Activated CD4-positive, alpha-beta T cell treated with anti-CD3 and anti-CD28 coated beads for 36 hours (primary cell): ENCODE results near the gene ZFPL1. TPM values are rescaled to one million over a fixed set of nuclear protein-coding genes. Genes with fewer than 3 reads are reported as not detected.

Source experiments
- ATAC-seq: fragments of 200-7000 bp; cut with Tn5 transposase; one replicate; pipeline ENCODE4 v1.10.0; 2021; ENCODE audit warnings: mild to moderate bottlenecking, moderate library complexity
- CTCF ChIA-PET: fragments of 350-600 bp; sonication (Branson Sonifier 250); formaldehyde crosslinking; loops from one replicate; lab custom pipeline; 2021; ENCODE audit warnings: antibody characterized with exemption; lab: Charles Lee
- POLR2A ChIA-PET: fragments of 350-600 bp; sonication (Branson Sonifier 250); formaldehyde crosslinking; loops from one replicate; lab custom pipeline; 2021; ENCODE audit warnings: antibody characterized with exemption, inconsistent platforms; lab: Charles Lee
- DNase-seq: peaks from one replicate; pipeline ENCODE4 v3.0.0-alpha.2; 2020
- H3K27ac Mint-ChIP-seq: one replicate; pipeline ENCODE4 v1.8.0; 2021; ENCODE audit warnings: mixed read lengths
- H3K27me3 Mint-ChIP-seq: one replicate; pipeline ENCODE4 v1.8.0; 2021; ENCODE audit warnings: mixed read lengths
- H3K36me3 Mint-ChIP-seq: one replicate; pipeline ENCODE4 v1.8.0; 2021; ENCODE audit warnings: low read depth, mixed read lengths
- H3K4me1 Mint-ChIP-seq: one replicate; pipeline ENCODE4 v1.8.0; 2021; ENCODE audit warnings: mixed read lengths
- H3K4me3 Mint-ChIP-seq: one replicate; pipeline ENCODE4 v1.8.0; 2021; ENCODE audit warnings: mild to moderate bottlenecking, moderate library complexity, mixed read lengths
- H3K9me3 Mint-ChIP-seq: one replicate; pipeline ENCODE4 v1.8.0; 2021; ENCODE audit warnings: low read depth, mixed read lengths
- intact Hi-C, 2 experiments: fragments of 100-400 bp; cut with DNase I in 1 of 2; cut with micrococcal nuclease in 1 of 2; formaldehyde crosslinking; loops; one replicate each; pipeline versions ENCODE4 v1.14.2 to v1.15.1; 2022 to 2024; cut with DNase I, micrococcal nuclease
- total RNA-seq, 2 experiments: library from RNA; stranded (reverse); gene quantifications; one replicate each; pipeline ENCODE4 v1.2.3, GENCODE V29; 2021

ZFPL1 gene
- total RNA-seq, 2 experiments from 2014 or later = 24.2 to 31.8 TPM

DNA sequence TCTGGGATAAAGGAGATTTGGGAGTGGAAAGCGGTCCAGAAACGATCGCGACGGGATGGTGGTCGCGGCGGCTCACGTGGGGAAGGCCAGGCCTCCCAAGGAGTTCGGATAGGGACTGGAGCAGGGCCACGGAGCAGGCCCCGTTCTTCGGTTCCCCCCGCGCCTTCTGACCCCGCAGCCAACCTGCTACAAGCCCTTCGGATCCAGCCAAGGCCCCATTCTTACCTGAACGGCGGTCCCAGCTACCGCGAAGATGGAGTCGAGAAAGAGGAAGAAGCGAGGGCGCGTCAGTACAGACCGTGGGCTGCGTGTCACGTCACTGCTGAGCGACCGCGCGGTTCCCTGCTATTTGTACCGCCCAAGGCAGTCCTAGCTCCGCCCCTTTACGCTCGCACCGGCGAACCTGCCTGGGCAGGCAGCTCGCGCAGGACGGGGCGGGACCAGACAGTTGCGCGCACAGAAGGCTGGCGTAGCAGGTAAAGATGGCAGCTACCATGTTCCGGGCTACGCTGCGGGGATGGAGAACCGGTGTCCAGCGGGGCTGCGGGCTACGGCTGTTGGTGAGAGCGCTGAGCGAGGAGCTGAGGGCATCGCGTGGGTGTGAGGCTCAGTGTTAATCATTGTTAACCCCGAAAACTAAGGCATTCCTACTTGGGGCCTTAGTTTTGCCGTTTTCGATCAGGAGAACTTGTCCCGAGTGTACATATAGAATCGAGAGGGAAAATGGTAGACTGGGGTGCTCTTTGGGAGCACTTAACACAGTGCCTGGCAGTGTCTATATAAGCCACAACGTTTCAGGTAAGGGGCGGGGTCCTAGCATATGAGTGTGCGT lies 38.1 kb downstream of the ZFPL1 start, which contains the start of the genes FAU and MRPL49:
FAU (minus strand) TSS at position 270 of the 832 bp plus-strand sequence. CDS start 321 bp downstream, outside the sequence.
MRPL49 (plus strand) TSS at position 457 of the 832 bp plus-strand sequence; CDS start at position 483, 26 bp downstream.
- Mint-ChIP-seq H3K9me3 (no peaks in the 10 kb centered on the region), H3K27ac (peak within 1 kb of the TSS; percentile 100), H3K27me3 (no peaks in the 10 kb centered on the region), H3K4me3 (peak within 1 kb of the TSS; percentile 100), H3K4me1 (peaks cover 39% of the 10 kb centered on the region), H3K36me3 (peaks cover 62% of the 10 kb centered on the region)
- peak; percentile 89 for ATAC-seq
- POLR2A ChIA-PET = interaction anchor here (0.5 to 2.0 kb wide), 13 partner anchors 9 to 377 kb away, joined by 3 to 19 read pairs (median 3); partner anchors contain the start of genes CAPN1, CDC42EP2, MALAT1 and TM7SF2
- DNase-seq = peak; percentile 100
- CTCF ChIA-PET = interaction anchor here (0.7 to 2.6 kb wide), 11 partner anchors 9 to 386 kb away, joined by 3 to 20 read pairs (median 5); partner anchors contain the start of genes ARL2, CDCA5, SYVN1 and ZFPL1
- intact Hi-C loops = loop anchor here (1.0 to 2.0 kb wide), 6 partner anchors 12 to 319 kb away; partner anchors contain the start of genes CDCA5 (in 2 of the 2), SYVN1 (in 2 of the 2), ZFPL1 (in 2 of the 2) and ATG2A (in 1 of the 2)

DNA sequence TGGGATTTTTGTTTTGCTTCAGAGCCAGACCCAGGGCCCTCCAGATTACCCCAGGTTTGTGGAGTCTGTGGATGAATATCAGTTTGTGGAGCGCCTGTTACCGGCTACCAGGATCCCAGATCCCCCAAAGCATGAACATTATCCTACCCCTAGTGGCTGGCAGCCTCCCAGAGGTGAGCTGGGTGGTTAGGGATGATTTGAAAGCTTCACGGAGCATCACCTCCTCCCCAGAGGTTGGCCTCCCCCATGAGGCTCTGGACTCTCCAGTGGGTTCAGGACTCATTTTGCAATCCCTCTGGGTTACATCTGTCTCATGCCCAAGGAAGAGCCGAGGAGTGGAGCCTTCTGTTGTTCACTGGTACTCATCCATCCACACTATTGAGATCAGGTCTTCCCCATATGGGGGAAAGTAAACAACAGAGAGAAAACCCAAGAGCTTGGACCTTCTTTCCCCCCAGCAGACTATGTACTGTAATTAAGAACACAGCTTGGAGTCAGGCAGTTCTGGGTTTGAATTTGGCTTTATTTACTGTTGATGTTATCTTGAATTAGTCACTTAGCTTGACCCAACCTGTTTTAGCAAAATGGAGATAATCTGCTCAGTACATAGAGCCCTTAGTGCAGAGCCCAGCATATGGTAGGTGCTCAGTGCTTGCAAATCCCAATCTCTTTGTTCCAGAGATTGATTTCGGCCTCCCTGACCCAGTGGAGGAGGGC lies 40.6 kb downstream of the ZFPL1 start:
- intact Hi-C loops = no loop called here
- no peak for DNase-seq
- Mint-ChIP-seq H3K4me3 (peak overlapping the region; percentile 24), H3K27ac (peak overlapping the region; percentile 21), H3K9me3 (no peaks in the 10 kb centered on the region), H3K36me3 (peaks cover 44% of the 10 kb centered on the region), H3K4me1 (peaks cover 27% of the 10 kb centered on the region), H3K27me3 (no peaks in the 10 kb centered on the region)
- CTCF ChIA-PET = interaction anchor here (0.5 to 1.7 kb wide), 3 partner anchors 10 to 251 kb away, joined by 3 to 4 read pairs (median 3); no protein-coding TSS in a partner anchor
- POLR2A ChIA-PET = no interaction called here
- ATAC-seq = no peak

DNA sequence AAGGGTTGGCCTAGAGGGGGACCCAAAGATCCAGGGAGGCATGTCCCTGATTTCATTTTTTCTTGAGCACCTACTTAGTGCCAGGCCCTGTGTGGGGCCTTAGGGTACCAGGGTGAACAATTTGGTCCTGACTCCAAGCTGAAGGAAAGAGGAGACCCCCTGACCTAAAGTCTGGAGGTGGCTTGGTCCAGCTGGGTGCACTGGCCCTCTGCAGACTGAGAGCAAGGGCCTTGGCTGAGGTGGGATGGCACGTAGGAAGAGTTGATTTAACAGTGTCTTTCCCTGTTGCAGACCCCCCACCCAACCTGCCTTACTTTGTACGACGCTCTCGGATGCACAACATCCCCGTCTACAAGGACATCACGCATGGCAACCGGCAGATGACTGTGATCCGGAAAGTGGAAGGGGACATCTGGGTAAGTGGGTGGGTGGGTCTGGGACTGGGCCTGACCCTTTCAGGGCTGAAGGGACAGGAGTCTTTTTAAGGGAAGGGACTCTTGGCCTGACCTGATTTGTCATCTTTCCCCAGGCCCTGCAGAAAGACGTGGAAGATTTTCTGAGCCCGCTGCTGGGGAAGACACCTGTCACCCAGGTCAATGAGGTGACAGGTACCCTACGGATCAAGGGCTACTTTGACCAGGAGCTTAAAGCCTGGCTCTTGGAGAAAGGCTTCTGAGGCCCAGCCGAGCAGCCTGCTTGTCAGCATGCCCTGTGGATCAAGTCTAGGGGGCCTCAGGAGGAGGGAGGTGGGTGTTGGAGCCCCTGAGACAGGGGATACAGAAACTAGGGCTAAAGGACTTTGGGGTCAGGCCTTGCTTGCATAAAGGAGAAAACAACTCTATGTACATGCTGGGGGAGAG lies 41.4 kb downstream of the ZFPL1 start:
- CTCF ChIA-PET = interaction anchor here (0.7 kb wide), 1 partner anchor 21 kb away, joined by 3 read pairs; no protein-coding TSS in a partner anchor
- no peaks in the 10 kb centered on the region for H3K27me3 Mint-ChIP-seq
- peaks cover 36% of the 10 kb centered on the region for H3K36me3 Mint-ChIP-seq
- no peaks in the 10 kb centered on the region for H3K9me3 Mint-ChIP-seq
- intact Hi-C loops = no loop called here
- POLR2A ChIA-PET = no interaction called here
- no peak overlapping the region for H3K27ac Mint-ChIP-seq
- DNase-seq (no peak), ATAC-seq (no peak)
- no peak overlapping the region for H3K4me3 Mint-ChIP-seq
- H3K4me1 Mint-ChIP-seq = peaks cover 20% of the 10 kb centered on the region

DNA sequence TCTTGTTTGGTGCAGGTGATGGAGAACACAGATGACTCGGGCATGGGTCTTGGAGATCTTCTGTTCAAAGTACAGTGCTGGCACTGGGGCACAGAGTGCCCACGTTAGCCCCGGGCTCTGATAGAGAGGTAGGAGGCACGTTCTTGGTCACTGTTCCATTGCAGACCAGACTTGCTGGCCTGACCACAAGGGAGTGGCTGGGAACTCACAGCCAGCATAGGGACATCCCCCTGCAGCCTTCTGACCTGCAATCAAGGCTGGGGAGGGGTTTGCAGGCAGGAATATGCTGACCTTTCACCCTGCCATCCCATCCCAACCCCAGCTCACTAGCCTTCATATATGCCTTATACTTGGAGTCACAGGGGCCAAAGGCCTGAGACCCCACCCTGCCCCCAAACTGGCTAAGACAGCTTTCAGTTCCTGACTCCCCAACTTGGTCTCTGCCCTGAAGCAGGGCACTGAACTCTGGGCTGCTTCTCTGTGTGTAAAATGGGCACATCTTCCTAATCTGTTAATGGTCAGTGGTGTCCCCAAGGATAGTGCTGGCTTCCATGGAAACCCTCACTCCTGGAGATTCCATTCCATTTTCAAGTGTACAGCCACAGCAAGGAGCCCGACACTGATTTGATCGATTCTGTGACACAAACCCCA lies 42.7 kb downstream of the ZFPL1 start:
- CTCF ChIA-PET = interaction anchor here (1.1 kb wide), 1 partner anchor 15 kb away, joined by 4 read pairs; the partner anchor contains the start of gene TM7SF2
- Mint-ChIP-seq H3K36me3 (peaks cover 28% of the 10 kb centered on the region), H3K27me3 (no peaks in the 10 kb centered on the region), H3K4me1 (peaks cover 14% of the 10 kb centered on the region), H3K4me3 (no peak overlapping the region), H3K9me3 (no peaks in the 10 kb centered on the region), H3K27ac (no peak overlapping the region)
- POLR2A ChIA-PET = interaction anchor here (0.6 kb wide), 1 partner anchor 19 kb away, joined by 6 read pairs; no protein-coding TSS in a partner anchor
- DNase-seq (no peak), ATAC-seq (no peak)
- intact Hi-C loops = no loop called here

DNA sequence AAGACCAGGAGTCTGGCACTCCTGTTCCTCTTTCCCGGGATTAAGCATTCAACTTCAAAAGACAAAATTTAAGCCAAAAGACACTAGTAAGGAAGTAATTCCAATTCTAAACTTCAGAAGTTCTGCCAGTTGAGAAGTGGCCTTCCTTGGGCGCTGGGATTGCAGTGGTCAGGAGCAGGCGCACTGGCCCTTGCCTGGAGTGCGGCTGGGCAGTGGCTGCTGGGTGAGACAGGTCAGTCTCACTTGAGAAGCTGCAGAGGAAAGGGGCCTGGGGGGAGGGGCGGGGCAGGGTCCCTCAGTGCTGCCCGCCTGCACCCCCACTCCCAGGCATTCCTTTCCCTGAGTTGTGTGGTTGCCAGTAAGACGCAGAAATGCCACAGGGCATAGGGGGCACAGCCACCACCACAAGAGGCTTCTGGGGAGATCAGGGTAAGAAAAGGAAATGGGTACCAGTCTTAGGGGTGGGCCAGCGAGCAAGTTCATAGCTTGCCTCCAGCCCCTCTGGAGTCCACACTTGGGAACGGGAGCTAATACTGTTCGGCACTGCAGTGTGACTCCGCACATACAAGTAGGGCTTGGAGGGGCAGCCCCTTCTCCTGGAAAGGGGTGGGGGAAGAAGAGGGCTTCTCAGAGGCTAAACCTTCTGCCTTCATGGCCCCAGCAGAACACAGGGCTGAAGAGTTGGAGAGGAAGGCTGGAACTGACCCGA lies 43.6 kb downstream of the ZFPL1 start:
- peaks cover 26% of the 10 kb centered on the region for H3K36me3 Mint-ChIP-seq
- ChIA-PET CTCF (interaction anchor here (0.7 to 1.1 kb wide), 2 partner anchors 16 to 70 kb away, joined by 3 to 4 read pairs; partner anchors contain the start of gene TM7SF2), POLR2A (interaction anchor here (0.6 to 1.1 kb wide), 2 partner anchors 206 to 315 kb away, joined by 3 to 4 read pairs; partner anchors contain the start of gene DPF2)
- H3K9me3 Mint-ChIP-seq = no peaks in the 10 kb centered on the region
- no peak for DNase-seq
- no peak overlapping the region for H3K4me3 Mint-ChIP-seq
- ATAC-seq = no peak
- H3K4me1 Mint-ChIP-seq = peaks cover 17% of the 10 kb centered on the region
- H3K27ac Mint-ChIP-seq = no peak overlapping the region
- H3K27me3 Mint-ChIP-seq = no peaks in the 10 kb centered on the region
- intact Hi-C loops = no loop called here

DNA sequence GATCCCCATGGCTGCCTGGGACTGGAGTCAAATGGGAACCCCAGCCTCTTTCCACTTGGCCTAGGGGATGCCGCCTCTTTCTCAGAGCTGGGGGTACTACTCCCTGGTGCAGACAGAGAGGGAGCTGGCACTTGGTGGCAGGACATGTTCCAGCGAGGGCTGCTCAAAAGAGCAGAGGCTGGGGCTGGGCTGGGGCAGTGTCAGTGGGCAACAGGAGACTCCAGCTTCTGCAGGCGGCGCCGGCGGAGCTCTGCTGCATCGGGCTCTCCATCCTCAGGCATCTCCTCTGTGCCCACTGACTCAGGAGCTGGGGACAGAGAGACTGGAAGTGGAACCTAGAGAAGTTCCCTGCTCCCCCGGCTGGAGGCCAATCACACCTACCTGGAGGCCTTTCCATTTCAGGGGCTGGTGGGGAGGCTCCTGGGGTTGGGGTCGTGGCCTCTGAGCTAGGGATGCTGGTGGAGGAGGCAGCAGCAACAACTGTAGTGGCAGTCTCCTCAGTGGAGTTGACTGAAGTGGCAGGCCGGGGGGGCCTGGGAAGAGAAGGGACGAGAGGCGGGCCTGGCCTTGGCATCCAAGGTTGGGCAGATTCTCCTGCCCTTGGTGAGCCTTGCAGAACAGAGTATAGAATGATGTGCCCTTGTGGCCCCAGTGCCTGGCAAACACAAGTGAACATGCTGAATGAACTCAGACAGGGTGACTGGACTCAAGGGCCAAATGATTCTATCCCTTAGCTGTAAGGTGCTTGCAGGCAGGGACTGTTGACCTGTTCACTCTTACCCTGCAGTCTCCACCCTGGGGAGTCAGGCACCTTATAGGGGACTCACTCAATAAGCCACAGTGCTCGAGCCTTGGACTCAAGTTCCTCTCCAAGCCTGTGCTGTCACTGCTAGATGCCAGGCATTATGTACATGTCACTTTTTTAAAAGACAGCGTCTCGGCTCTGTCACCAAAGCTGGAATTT lies 44.4 kb downstream of the ZFPL1 start:
- intact Hi-C loops = no loop called here
- CTCF ChIA-PET = interaction anchor here (0.7 to 0.9 kb wide), 2 partner anchors 16 to 260 kb away, joined by 3 read pairs; no protein-coding TSS in a partner anchor
- H3K4me1 Mint-ChIP-seq = peaks cover 20% of the 10 kb centered on the region
- no peak overlapping the region for H3K27ac Mint-ChIP-seq
- peaks cover 30% of the 10 kb centered on the region for H3K36me3 Mint-ChIP-seq
- no peaks in the 10 kb centered on the region for H3K27me3 Mint-ChIP-seq
- POLR2A ChIA-PET = interaction anchor here (0.6 to 1.1 kb wide), 2 partner anchors 205 to 316 kb away, joined by 3 to 4 read pairs; partner anchors contain the start of gene DPF2
- no peak for ATAC-seq
- no peak overlapping the region for H3K4me3 Mint-ChIP-seq
- no peaks in the 10 kb centered on the region for H3K9me3 Mint-ChIP-seq
- no peak for DNase-seq

DNA sequence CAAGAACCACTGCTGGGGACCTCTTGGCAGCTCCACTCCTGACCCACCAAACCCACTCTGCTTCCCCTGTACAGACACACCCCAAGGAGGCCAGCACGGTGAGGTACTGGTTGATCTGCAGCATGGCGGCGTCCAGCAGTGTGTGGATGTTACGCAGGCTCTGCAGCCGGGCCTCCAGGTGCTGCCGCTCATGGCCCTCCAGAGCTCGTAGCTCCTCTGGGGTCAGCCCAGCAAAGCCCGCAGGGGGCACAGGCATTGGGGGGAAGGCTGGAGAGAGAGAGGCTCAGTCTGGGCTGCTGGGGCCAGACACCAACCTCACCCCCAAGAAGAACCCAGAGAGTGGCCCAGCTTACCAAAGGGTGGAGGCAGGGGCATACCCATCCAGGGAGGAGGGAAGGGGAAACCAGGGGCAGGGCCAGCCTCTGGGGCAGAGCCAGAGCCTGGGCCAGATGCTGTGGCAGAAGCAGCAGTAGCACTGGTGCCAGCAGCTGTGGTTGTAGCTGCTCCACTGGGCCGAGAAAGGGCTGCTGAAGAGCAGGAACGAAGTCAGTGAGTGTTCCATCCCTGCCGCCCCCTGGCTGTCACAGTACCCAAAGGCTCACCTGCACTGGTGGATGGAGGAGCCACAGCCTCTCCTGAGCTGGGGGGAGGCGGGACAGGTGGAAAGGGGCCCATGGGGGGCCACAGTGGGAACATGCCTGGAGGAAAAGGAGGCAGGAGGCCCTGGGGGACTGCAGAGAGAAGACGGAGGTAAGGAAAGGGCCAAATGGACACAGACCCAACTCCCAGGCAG lies 45.8 kb downstream of the ZFPL1 start:
- Mint-ChIP-seq H3K4me1 (peaks cover 15% of the 10 kb centered on the region), H3K27me3 (no peaks in the 10 kb centered on the region), H3K27ac (no peak overlapping the region), H3K9me3 (no peaks in the 10 kb centered on the region), H3K4me3 (no peak overlapping the region), H3K36me3 (peaks cover 22% of the 10 kb centered on the region)
- ATAC-seq = no peak
- intact Hi-C loops = no loop called here
- POLR2A ChIA-PET = no interaction called here
- DNase-seq = no peak
- CTCF ChIA-PET = interaction anchor here (0.5 to 0.7 kb wide), 2 partner anchors 96 to 261 kb away, joined by 3 read pairs; no protein-coding TSS in a partner anchor

DNA sequence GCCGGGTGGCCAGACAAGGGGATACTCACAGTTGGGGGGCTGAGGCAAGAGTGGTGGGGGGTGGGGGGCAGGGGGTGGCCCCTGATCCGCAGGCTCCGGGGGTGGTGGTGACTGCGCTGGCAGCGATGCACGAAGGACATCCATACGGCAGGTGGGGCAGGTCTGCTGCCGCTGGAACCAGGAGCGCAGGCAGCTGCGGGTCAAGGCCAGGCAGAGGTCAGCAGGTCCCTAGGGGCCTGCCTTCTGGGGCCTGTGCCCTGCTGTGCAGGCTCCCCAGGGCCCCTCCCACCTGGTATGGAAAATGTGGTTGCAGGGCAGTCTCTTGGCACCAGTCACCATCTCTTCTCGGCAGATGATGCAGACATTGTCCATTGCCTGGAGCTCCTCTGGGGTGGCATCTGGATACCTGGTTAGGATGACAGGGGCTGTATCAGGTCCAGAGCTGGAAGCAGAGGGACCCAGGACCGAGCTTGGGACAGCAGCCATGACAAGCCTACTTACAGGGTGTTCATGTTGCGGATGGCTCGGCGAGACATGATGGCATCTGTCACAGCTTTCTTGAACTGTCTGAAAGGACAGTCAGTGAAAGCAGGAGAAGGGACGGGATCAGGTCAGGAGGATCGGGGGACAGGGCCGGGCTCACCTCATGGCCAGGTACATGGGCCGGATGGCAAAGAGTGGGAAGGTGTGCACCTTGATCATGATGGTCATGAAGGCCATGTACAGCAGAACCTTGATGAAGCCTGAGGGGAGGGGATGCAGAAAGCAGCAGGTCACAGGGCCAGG lies 46.8 kb downstream of the ZFPL1 start:
- no peak overlapping the region for H3K4me3 Mint-ChIP-seq
- no peaks in the 10 kb centered on the region for H3K9me3 Mint-ChIP-seq
- ChIA-PET POLR2A (interaction anchor here (1.3 kb wide), 1 partner anchor 9 kb away, joined by 5 read pairs; the partner anchor contains the start of genes FAU and MRPL49), CTCF (no interaction called here)
- DNase-seq = no peak
- no peaks in the 10 kb centered on the region for H3K27me3 Mint-ChIP-seq
- no peak for ATAC-seq
- H3K4me1 Mint-ChIP-seq = peaks cover 18% of the 10 kb centered on the region
- intact Hi-C loops = no loop called here
- no peak overlapping the region for H3K27ac Mint-ChIP-seq
- H3K36me3 Mint-ChIP-seq = peaks cover 19% of the 10 kb centered on the region
